Eye (tissue), 1 donor: Measurements from ENCODE around the gene RUNX2.

ENCODE experiments used
- DNase-seq: peaks from one replicate; pipeline ENCODE4 v3.0.0-alpha.2; 2015

RUNX2 gene

DNA sequence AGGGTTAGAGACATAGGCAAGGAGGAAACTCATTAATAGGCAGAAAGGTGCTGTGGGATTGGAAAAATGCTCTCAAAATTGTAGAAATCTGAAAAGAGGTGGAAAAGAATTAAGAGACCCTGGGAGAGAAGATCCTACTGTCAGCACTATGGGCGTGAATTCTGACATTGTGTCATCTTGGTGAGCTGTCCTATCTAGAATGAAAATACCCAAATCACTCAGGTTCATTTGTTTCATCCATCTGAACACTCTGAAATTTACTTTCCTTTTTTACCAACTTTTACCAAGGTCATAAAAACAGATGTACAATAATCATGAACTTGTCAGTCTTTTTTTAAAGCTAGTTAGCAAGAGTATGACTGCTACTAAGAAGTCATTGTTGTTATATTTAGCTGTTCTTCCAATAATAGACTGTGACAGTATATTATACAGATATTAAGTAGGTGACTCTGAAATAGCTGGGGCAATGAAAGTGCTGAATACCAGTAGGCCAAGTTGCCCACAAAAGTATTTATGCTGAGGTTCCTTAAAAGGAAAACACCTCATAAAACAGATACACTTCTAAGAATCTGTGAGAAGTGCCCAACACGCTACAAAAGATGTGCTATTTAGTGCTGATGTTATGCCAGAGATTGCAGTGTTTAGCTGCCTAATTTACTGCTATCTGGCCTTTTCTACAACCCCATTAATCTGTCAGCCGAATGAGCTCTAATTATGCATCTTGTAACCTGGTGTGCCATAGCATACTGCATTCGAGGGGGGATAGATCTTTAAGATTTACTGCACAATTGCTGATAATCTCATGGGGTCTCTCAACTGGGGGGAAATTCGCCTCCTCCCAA, 267.1 kb downstream of the RUNX2 start:
- no peak for DNase-seq

DNA sequence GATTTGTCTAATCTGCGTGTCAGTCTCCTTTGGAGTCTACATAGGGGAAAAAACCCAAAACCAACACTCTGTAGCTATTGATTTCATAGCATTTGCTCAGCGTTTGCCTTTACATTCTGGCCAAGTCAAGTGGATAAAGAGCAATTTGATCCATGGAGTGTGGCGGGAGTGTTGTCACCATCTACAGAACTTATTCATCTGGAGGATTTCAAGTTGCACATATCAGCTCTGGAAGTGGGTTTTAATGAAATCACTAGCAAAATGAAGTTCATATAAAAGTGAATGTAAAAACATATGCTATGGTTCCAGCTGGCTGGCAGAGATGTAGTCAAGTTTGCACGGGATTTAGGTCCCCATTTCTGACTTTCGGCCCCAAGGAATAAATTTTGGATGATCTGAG, 269.3 kb downstream of the RUNX2 start:
- no peak for DNase-seq

DNA sequence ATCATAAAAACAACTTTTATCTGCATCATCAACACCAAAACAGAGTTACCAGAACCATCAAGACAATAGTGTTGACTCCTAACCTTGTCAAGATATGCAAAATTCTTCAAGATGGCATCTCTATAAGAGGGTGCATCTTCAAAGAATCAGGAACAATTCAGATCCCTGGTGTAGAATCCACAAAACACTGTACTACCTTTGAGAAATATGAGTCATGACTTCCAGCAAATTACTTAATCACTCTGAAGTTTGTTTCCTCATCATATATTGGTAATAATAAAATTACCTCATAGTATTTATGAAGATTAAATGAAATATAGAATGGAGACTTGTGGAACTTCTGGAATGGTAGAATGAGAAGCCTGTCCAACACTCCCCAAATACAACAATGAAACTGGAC, 270.9 kb downstream of the RUNX2 start:
- DNase-seq = no peak

DNA sequence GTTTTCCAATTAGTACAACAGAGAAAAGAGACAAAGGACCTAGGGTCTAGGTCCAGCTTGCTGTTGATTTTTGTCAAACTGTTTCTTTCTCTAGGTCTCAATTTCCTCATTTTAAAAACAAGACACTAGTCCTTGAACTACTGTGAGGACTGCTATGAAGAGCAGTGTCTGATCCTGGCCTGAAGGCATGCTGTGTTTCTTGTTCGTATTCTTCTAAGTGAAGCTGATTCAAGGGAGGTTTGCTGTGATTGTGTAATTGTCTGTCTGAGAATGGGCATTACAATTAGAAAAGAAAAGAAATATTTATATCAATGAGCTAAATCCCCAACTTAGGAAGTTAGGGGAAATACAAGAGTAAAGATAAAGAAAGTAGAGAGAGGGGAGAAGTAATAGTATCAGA, 277.8 kb downstream of the RUNX2 start:
- no peak for DNase-seq

DNA sequence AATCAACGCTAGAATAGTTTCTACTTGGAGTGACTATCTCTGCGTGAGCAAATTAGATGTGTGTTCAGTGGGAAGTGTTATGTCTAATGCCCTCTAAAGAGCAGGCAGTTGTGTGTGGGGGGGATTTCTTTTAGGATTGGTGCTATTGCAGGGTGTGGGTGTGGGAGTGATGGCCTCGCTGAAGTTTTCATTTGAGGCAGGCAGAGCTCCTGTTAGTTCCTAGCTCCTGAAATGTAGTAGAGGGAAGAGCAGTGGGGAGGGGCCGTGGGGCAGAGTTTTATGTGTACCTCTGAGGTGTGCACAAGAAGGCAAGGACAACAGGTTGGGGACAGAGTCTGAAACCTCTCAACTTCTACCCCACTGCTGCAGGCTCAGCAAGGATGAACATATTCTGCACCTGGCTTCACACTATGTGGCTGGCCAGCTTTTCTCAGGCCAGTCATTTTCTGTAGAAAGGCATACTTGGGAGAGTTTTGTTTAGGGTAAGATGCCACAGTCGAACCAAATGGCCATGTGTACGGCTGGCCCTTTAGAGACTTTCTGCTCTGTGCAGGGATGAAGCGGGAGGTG, 278.8 kb downstream of the RUNX2 start:
- no peak for DNase-seq

DNA sequence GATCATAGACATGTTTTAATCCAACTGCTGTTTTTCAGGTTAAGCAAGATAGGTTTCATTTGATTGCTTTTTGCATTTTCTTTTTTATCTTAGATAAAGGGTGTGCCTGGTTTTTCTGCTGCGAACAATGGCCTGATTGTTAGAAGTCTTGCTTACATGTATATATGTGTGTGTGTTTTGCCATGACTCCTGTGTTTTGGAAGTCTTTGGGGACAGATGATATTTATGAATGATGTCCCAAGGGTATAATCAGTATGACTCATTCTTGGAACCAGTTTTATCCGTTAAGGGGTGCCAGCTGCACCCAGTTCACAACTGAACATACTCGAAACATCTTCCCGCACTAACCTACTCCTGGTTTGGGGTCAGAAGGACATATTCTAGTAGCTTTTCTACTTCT, 279.7 kb downstream of the RUNX2 start:
- DNase-seq = no peak

DNA sequence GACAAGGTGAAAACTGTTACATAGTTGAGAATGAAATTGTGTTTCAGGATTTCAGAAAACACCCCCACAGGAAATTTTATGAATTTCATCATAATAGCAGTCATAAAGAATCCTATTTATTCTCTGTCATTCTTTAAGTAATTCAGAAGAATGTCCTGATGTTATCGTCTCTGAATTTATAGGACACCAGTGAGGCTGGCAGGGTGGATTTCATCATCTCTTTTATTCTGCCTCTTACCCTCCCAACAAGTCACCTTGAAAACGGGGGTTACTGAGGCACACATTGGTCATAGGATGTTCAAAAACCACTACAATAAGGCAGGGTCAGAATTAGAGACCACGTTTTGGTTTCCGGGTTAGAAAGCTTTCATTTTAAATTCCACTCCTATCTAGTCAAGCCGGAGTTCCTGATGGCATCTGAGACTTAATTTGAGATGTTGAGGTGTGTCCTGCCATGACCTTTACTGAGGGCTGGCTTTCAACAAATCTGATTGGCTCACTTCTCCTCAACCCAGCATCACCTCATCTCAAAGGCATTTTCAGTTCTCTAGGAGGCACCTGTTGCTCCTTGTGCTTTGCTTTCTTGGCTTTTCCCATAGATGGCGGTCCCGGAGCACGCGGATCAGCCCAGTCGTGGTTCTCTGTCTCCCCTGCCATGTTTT, 280.3 kb downstream of the RUNX2 start:
- DNase-seq = no peak

DNA sequence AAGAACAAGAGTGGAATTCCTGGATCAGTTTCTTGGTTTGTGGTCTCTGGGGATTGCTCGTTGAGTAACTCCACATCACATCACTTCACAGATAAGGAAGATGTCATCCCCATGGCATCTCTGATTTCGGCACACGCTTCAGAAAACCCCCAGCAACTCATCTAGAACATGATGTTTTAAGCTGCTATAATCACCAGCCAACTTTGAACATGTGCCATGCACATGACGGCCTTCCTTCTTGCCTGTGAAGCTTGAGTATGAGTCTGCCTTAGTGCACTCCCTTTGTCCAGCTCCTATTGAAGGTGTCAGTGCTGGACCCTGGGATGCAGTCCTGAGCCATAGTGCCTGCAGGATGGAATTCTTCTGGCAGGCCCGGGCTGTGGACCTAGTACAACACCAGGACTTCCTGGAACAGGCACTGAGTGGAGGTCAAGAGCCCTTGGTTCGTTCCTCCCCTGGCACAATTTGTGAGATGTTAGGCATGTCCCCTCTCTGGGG, 281.1 kb downstream of the RUNX2 start:
- peak; percentile 35 for DNase-seq

DNA sequence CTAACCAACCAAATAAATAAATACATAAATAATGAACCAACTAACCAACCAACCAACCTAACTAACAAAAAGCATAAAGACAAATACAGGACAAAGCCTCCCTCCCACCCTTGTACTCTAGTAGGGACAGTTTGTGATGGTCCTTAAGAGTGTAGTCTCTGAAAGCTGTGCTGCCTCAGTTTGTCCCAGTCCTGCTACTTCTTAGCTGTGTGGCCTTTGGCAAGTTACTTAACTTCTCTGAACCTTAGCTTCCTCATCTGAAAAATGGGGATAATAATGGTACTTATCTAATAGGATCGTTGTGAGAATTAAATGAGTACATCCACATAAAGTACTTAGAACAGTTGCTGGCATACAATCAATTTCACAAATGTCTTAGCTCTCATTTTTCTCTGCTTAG, 282.2 kb downstream of the RUNX2 start:
- no peak for DNase-seq

DNA sequence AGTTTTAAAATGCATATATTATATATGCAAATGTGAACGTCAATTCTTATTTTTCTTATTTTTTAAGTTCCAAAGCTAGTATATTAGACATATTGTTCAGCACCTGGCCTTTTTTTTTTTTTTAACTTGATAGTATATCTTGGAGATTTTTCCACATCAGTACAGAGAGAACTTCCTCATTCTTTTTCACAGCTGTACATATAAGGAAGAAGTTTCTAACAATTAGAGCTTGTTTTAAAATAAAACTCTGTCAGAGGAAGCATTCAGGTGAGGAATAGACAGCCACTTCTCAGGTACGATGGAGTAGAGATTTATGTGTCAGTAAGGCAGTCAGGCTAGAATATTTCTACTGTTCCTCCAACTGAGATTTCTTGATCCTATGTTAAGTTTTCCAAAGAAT, 282.7 kb downstream of the RUNX2 start:
- no peak for DNase-seq

DNA sequence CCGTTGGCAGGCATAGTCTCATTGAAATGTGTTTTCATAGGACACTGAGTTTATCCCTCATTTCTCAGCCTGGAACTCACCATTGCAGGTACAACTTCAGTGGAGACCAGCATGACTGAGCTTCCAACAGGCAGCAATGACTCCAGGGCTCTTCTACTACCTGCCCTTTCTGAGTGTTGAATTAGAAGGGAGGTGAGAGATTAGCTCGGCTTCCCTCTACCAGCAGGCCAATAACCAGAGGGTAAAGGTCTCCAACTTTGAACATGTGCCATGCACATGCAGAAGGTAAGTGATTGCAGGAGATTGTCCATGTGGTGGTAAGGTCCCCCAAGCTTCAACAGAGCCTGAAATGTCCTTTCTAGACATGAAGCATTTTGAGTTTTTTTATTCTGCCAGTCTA, 283.4 kb downstream of the RUNX2 start:
- DNase-seq = no peak

DNA sequence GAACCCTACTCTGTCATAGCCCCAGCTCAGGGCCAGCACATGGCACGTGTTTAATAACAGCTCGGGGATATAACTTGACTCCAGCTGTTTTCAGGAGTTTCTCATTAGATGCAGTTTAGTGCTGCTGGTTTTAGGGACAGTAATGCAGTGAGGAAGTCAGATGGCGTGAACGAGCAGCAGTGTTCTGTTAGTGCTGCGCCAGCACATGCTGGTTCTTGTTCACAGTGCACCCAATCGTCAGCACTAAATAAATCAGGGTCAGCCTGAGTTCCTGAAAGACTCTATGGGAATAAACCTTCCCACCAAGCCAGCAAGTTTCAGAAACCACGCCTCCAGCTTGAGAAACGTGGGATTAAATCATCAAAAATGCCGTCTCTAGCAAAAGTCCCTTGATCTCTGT, 285.5 kb downstream of the RUNX2 start:
- DNase-seq = peak; percentile 64

DNA sequence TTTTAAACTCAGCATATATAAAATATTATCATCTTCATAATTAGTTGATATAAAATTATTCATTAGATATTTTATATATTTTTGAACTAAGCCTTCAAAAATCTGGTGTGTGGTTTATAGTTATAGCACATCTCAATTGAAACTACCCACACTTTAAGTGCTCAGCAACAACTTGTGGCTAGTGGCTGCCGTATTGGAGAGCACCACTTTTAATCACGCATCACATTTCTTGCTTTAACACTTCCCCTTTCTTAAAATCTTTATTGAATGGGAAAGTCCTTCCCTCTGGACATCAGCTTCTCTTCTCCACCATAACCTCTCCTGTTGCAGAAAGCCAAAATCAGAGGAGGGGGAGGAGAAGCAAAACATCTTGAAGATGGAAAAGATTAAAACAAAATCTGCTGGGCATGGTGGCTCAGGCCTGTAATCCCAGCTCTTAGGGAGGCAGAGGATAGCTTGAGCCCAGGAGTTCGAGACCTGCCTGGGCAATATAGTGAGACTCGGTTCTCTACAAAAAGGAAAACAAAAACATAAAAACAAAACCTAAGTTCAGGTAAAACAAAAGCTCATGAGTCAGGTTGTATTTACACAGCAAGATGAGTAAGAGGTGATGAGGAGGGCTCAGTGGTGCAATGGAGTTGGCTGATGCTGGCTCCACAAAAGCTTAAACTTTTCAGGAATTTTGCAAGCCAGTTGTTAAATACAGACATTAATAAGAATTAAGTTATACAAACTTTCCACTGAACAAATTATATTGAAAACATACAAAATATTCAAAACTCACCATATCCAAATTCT, 286.6 kb downstream of the RUNX2 start:
- DNase-seq = no peak

DNA sequence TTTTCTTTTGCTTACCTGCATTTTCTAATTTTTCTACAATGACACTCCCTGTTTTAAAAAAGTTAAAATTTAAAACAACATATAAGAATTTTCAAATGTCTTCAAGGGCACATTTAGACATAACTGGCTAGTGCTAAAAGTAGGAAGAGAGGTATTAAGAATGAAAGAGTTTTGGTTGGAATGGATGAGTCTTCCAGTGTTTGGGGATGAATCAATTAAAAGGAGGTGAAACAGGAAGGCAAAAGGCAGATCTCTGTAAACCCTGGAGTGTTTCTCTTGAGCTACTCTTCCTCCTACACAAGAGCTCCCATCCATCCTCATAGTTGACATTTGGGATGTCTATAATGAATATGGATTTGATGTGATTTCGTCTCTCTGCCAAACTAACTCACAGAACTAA, 288.1 kb downstream of the RUNX2 start:
- no peak for DNase-seq

DNA sequence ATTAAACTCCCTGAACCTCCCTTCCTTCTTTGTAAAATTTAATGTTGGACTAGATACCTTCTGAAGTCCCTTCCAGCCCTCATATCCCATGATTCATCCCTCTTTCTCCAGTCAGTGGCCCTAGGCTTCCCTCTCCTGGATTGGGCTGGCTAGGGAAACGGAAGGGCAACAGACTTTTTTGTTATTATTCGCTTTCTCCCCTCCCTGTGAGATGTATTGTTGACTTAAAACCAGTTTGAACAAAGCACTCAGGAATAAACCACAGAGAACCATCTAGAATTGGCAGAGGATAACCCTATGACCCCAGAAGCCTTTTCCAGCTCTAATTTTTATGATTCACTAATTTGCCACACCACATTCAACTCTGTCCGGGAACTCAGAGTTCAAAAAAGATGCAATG, 289.3 kb downstream of the RUNX2 start:
- DNase-seq = no peak

DNA sequence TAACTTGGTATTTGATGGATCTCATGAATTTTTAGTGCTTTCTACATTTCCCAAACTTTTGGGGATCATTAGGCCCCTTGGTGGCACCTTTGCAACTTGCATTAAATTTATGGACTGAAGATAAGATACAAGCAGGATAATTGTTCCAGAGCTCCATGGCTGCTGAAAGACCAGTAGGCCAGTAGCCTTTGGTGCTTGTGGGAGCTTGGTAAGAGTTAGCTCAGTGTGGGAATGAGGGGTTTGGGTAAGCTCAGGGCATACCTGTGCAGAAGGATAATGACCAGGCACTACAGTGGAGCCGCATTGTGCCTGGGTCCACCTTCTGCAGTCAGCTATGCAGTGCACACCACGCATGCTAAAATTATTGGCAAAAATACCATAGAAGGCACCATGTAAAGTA, 290.1 kb downstream of the RUNX2 start:
- DNase-seq = no peak

DNA sequence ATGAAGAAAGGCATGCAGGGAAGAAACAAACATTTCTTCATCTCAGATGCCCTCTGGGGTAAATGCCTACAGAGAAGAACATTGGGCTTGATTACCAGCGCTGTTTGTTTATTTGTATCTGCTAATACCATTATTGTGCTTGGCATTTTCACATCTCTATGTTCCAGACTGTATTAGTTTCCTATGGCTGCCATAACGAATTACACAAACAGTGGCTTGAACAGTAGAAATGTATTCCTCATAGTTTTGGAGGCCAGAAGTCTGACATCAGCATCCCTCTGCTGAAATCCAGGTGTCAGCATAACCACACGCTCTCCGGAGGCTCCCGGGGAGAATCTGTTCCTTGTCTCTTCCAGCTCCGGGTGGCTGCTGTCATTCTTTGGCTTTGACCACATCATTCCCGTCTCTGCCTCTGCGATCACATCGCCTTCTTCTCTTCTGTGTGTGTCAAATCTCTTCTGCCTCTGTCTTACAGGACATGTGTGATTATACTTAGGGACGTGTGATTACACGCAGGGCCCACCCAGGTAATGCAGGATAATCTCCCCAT, 291.2 kb downstream of the RUNX2 start:
- no peak for DNase-seq

DNA sequence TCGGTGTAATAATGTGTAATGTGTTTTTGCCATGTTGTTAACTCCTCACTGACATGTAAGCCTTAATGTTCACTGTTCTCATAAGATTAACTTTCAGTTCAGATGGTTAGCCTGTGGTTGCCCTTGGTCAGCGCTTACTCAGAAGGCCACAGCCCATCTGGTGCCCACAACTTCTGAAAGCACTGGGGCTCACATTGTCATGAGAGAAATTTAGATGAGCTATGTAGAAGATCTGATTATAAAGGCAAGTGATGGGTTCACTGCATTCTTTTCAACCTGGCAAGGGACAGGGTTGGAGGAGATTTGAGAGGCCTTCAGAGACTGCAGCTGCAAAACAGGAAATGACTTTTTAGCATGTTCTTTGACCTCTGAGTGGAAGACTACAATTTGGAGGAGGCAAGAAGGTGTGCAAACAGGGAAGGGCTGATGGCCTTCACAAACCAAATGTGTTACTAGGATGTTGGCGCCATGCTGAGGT, 291.9 kb downstream of the RUNX2 start:
- DNase-seq = no peak

DNA sequence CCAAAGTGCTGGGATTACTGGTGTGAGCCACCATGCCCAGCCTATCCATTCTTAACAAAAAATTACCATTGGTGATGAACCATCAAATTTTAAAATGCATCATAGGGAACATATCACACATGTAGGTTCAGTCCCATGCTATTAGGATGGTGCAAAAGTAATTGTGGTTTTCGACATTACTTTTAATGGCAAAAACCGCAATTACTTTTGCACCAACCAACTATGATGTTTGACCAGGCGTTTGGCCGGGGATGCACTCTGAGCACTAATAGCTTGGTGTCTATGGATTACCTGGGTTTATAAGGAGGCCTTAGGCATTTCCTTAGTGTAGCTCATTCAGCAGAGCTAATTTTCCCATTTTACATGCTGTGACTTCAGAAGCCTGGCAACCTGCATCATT, 296.1 kb downstream of the RUNX2 start:
- DNase-seq = no peak

DNA sequence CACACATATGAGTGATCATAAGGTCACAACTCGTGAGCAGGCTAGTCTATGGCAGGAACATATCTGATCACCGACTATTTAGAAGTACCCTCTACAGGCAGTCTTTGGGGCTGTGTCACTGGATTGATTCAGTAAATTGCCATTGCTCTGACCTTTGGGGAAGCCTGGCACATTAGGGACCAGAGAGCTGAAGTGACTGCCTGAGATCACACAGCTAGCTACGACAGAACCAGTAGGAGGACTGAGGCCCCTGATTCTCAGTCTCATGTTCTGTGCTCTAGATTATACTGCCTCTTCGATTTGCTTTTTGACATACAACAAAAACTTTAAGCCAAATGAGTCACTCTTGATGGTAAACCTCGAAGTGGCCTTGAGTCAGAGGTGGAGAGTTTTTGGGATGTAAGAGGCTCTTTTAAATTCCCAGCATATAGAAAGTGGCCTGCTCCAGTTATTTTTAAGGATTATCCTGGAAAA, 297.1 kb downstream of the RUNX2 start:
- no peak for DNase-seq

DNA sequence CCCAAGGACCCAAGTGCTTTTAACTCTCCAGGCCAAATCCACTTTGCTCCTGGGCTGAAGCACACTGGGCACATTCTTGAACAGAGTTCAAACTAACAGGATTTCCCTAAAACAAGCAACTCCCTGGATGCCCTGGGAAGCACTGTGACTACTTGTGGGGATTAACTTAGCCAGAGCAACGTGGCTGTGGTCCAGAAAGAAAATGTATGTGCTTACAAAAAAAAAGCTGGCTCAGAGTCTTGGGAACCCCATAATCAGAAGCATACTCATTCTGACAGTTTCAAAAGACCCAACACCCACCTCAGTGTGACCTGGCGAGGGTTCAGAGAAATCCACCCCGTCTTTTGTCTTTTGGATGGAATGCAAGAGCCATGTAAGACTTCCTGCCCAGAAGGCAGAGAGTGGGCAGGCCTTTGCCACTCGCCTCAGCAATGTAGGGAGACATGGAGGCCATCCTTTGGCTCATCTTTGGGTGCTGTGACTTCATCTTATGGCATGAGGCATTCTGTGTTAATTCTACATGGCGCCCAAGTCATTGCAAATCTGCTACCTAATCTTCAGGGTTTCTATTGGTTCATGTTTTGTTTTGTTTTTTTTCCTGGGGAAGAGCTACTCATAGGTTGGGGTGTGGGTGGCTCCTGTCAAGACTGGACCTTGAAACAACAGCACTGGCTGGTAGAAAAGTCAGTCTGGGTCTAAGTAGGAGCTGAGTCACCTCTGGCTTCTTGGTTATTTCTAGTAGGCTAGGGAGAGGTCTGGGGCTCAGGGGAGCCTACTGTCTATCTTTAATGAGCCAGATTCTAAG, 298.2 kb downstream of the RUNX2 start:
- DNase-seq = peak; percentile 60

DNA sequence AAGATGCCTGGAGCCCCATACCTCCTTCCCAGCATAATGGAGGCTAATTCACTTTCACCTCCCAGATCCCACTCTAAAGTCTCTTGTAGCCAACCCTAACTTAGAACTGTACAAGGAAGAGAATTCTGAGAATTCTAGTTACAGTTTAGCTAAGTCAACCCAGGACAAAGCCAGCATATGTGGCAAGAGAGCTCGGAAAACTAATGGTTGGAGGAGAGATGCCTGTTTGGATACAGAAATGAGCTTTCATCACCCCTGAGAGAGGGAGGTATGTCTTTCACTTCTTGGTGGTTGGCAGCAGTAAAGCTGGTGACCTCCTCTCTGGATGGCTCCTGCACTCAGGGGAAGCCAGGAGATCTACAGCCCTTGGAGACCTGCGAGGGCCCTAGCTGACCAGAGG, 302.2 kb downstream of the RUNX2 start:
- DNase-seq = no peak
